WTC11 (cell line): ENCODE measurements around the gene GGTLC2.

Experiments used
- CTCF ChIP-seq: fragments of 200-600 bp; IDR thresholded peaks from 2 replicates; pipeline ENCODE4 v1.8.0; 2022; ENCODE audit warnings: antibody characterized with exemption
- PRRX2 ChIP-seq: fragments of 250-450 bp; sonication (Bioruptor Pico); IDR thresholded peaks from 2 replicates; pipeline ENCODE4 v1.8.0; 2021; ENCODE audit warnings: mild to moderate bottlenecking
- TCF7 ChIP-seq: sonication (generic); formaldehyde crosslinking; IDR thresholded peaks from 2 replicates; pipeline ENCODE4 v1.8.0; 2022; ENCODE audit warnings: mild to moderate bottlenecking, low read depth, missing genetic modification reagents, moderate library complexity
- ZNF396 ChIP-seq: fragments of 250-450 bp; sonication (Bioruptor Pico); IDR thresholded peaks from 2 replicates; pipeline ENCODE4 v1.8.0; 2021; ENCODE audit warnings: mild to moderate bottlenecking, moderate library complexity, borderline replicate concordance
- TF ChIP-seq, protein P1 (sequence below): sonication (generic); formaldehyde crosslinking; IDR thresholded peaks from 2 replicates; pipeline ENCODE4 v1.8.1; 2022; ENCODE audit warnings: low read depth, mild to moderate bottlenecking, moderate library complexity, missing genetic modification reagents, borderline replicate concordance
- TF ChIP-seq, protein P2 (sequence below): sonication (generic); formaldehyde crosslinking; conservative IDR thresholded peaks from 2 replicates; pipeline ENCODE4 v1.8.1; 2023; ENCODE audit warnings: mild to moderate bottlenecking, low read depth, missing genetic modification reagents, moderate library complexity
- TF ChIP-seq, protein P3 (sequence below): sonication (generic); formaldehyde crosslinking; IDR thresholded peaks from 2 replicates; pipeline ENCODE4 v1.8.0; 2023; ENCODE audit warnings: missing genetic modification reagents

DNA sequence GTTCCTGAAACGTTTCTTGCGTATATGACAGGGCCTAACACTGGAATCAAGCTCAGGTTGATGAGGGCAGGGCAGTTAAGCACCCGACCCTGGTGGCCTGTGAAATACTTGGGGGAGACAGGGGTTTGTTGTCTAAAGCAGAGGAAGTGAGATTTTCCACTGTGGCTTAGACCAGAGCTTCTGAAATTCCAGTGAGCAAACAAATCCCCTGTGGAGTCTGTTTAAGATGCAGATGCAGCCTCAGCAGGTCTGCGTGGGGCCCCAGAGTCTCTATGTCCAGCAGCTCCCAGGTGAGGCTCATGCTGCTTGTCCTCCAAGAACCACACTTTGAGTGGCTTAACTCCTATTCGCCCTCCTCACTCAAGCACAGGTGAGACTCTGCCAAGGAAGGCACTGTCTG is 46.3 kb upstream of the GGTLC2 start:
- no peak for TF ChIP-seq CTCF
- TF ChIP-seq ZNF396, result no peak
- no peak for TF ChIP-seq PRRX2
- TF ChIP-seq, protein P1, sequence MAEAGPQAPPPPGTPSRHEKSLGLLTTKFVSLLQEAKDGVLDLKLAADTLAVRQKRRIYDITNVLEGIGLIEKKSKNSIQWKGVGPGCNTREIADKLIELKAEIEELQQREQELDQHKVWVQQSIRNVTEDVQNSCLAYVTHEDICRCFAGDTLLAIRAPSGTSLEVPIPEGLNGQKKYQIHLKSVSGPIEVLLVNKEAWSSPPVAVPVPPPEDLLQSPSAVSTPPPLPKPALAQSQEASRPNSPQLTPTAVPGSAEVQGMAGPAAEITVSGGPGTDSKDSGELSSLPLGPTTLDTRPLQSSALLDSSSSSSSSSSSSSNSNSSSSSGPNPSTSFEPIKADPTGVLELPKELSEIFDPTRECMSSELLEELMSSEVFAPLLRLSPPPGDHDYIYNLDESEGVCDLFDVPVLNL (CRISPR knock-in tag), result no peak
- no peak for TF ChIP-seq TCF7 (CRISPR knock-in tag)
- TF ChIP-seq, protein P2, sequence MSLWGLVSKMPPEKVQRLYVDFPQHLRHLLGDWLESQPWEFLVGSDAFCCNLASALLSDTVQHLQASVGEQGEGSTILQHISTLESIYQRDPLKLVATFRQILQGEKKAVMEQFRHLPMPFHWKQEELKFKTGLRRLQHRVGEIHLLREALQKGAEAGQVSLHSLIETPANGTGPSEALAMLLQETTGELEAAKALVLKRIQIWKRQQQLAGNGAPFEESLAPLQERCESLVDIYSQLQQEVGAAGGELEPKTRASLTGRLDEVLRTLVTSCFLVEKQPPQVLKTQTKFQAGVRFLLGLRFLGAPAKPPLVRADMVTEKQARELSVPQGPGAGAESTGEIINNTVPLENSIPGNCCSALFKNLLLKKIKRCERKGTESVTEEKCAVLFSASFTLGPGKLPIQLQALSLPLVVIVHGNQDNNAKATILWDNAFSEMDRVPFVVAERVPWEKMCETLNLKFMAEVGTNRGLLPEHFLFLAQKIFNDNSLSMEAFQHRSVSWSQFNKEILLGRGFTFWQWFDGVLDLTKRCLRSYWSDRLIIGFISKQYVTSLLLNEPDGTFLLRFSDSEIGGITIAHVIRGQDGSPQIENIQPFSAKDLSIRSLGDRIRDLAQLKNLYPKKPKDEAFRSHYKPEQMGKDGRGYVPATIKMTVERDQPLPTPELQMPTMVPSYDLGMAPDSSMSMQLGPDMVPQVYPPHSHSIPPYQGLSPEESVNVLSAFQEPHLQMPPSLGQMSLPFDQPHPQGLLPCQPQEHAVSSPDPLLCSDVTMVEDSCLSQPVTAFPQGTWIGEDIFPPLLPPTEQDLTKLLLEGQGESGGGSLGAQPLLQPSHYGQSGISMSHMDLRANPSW (CRISPR knock-in tag), result no peak
- TF ChIP-seq, protein P3, sequence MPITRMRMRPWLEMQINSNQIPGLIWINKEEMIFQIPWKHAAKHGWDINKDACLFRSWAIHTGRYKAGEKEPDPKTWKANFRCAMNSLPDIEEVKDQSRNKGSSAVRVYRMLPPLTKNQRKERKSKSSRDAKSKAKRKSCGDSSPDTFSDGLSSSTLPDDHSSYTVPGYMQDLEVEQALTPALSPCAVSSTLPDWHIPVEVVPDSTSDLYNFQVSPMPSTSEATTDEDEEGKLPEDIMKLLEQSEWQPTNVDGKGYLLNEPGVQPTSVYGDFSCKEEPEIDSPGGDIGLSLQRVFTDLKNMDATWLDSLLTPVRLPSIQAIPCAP (CRISPR knock-in tag), result no peak
